Neural cell (in vitro differentiated cells): Measurements from ENCODE around the gene FANCB.

ENCODE experiments used
- EP300 ChIP-seq: fragments of 450-650 bp; conservative IDR thresholded peaks from 2 replicates; pipeline ENCODE4 v1.6.1; 2014; ENCODE audit warnings: antibody characterized with exemption, mild to moderate bottlenecking, moderate library complexity; ENCODE audit not compliant: poor library complexity, severe bottlenecking
- EZH2 ChIP-seq: fragments of 200-600, 300-800 bp; shearing (Covaris generic), sonication (generic); IDR thresholded peaks from 2 replicates; pipeline ENCODE4 v1.6.1; 2014; ENCODE audit warnings: antibody characterized with exemption, low read length, borderline replicate concordance, mild to moderate bottlenecking; ENCODE audit not compliant: insufficient read depth, poor library complexity, severe bottlenecking
- POLR2AphosphoS5 ChIP-seq: IDR thresholded peaks from 2 replicates; pipeline ENCODE4 v1.6.1; 2012
- TAF1 ChIP-seq: IDR thresholded peaks from 2 replicates; pipeline ENCODE4 v1.6.1; 2012; ENCODE audit warnings: low read depth
- TF ChIP-seq, protein P1 (sequence below): fragments of 450-650 bp; IDR thresholded peaks from 2 replicates; pipeline ENCODE4 v1.5.1; 2014; ENCODE audit warnings: antibody characterized with exemption, mild to moderate bottlenecking, moderate library complexity; ENCODE audit not compliant: poor library complexity, severe bottlenecking

GRCh38 chrX:14903891-14904290 is 31.0 kb upstream of the FANCB start:
- TF ChIP-seq, protein P1, sequence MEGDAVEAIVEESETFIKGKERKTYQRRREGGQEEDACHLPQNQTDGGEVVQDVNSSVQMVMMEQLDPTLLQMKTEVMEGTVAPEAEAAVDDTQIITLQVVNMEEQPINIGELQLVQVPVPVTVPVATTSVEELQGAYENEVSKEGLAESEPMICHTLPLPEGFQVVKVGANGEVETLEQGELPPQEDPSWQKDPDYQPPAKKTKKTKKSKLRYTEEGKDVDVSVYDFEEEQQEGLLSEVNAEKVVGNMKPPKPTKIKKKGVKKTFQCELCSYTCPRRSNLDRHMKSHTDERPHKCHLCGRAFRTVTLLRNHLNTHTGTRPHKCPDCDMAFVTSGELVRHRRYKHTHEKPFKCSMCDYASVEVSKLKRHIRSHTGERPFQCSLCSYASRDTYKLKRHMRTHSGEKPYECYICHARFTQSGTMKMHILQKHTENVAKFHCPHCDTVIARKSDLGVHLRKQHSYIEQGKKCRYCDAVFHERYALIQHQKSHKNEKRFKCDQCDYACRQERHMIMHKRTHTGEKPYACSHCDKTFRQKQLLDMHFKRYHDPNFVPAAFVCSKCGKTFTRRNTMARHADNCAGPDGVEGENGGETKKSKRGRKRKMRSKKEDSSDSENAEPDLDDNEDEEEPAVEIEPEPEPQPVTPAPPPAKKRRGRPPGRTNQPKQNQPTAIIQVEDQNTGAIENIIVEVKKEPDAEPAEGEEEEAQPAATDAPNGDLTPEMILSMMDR: no peak
- TF ChIP-seq POLR2AphosphoS5 (no peak), EZH2 (no peak), TAF1 (no peak), EP300 (no peak)
